GM12878 (cell line): ENCODE measurements around the gene DYNLT2B. TPM values are rescaled to one million over a fixed set of nuclear protein-coding genes. Genes with fewer than 3 reads are reported as not detected.

ENCODE experiments used
- ATAC-seq: fragments of 200-7000 bp; cut with Tn5 transposase; 3 replicates; pipeline ENCODE4 v1.9.1; 2020; ENCODE audit warnings: mild to moderate bottlenecking, moderate library complexity
- BruUV-seq: library from RNA; stranded (reverse); fragments of 400-500 nt; replicated peaks from 2 replicates; lab custom pipeline; 2021; lab: Mats Ljungman, UMichigan
- CTCF ChIA-PET: fragments of 300-600 bp; sonication (Branson Sonifier 250); formaldehyde crosslinking; extraction: SDS; loops from one replicate; lab custom pipeline; 2021; ENCODE audit warnings: inconsistent platforms; lab: Yijun Ruan, JAX
- POLR2A ChIA-PET: fragments of 350-600 bp; formaldehyde crosslinking; extraction: SDS; loops from one replicate; lab custom pipeline; 2021; ENCODE audit warnings: inconsistent platforms; lab: Charles Lee
- RAD21 ChIA-PET: fragments of 300-600 bp; sonication (Branson Sonifier 250); formaldehyde crosslinking; loops from one replicate; lab custom pipeline; 2023; ENCODE audit warnings: antibody characterized with exemption; ENCODE audit not compliant: unreplicated experiment; lab: Charles Lee
- SMC1A ChIA-PET: fragments of 300-600 bp; sonication (Branson Sonifier 250); formaldehyde crosslinking; loops from one replicate; lab custom pipeline; 2023; ENCODE audit not compliant: unreplicated experiment, uncharacterized antibody; lab: Charles Lee
- DNase-seq: peaks from one replicate; pipeline ENCODE4 v3.0.0-alpha.2; 2011; ENCODE audit warnings: low read depth, low spot score
- FAIRE-seq: peaks from 3 replicates; lab custom pipeline; 2011; peaks lifted over from hg19 to GRCh38; lab: Jason Lieb, UNC
- H2AFZ ChIP-seq: 2 replicates; pipeline ENCODE4 v1.6.0; 2011; ENCODE audit warnings: low read depth, low read length, control low read depth; ENCODE audit not compliant: control insufficient read depth
- H3K27ac ChIP-seq: 2 replicates; pipeline ENCODE4 v1.5.1; 2011; ENCODE audit warnings: control low read depth; ENCODE audit not compliant: control insufficient read depth, insufficient read depth
- H3K27me3 ChIP-seq, 2 experiments: replicated peaks in 1 of 2; 2 replicates each; pipeline versions ENCODE4 v1.6.0 to v1.6.1; 2011; ENCODE audit warnings: low read length in 1 of 2; ENCODE audit not compliant: control insufficient read depth in 2 of 2, insufficient read depth in 2 of 2
- H3K36me3 ChIP-seq, 2 experiments: 2 replicates each; pipeline ENCODE4 v1.5.1; 2011; ENCODE audit warnings: low read length in 1 of 2; ENCODE audit not compliant: control insufficient read depth in 2 of 2, insufficient read depth in 2 of 2
- H3K4me1 ChIP-seq: 2 replicates; pipeline ENCODE4 v1.6.1; 2011; ENCODE audit warnings: mild to moderate bottlenecking, low read length, moderate library complexity, mixed read lengths; ENCODE audit not compliant: control insufficient read depth, insufficient read depth
- H3K4me2 ChIP-seq: 2 replicates; pipeline ENCODE4 v1.6.0; 2011; ENCODE audit warnings: control low read depth; ENCODE audit not compliant: control insufficient read depth, insufficient read depth
- H3K4me3 ChIP-seq: fragments of 200-600 bp; sonication (generic); 2 replicates; pipeline ENCODE4 v1.5.1; 2016
- H3K79me2 ChIP-seq: 2 replicates; pipeline ENCODE4 v1.6.0; 2011; ENCODE audit warnings: low read length; ENCODE audit not compliant: control insufficient read depth, insufficient read depth
- H3K9ac ChIP-seq: 2 replicates; pipeline ENCODE4 v1.8.0; 2011; ENCODE audit warnings: low read length, control low read depth, mixed read lengths; ENCODE audit not compliant: control insufficient read depth, insufficient read depth
- H3K9me3 ChIP-seq: replicated peaks from 3 replicates; pipeline ENCODE4 v1.5.1; 2011; ENCODE audit warnings: mild to moderate bottlenecking, low read length; ENCODE audit not compliant: control insufficient read depth, insufficient read depth
- H4K20me1 ChIP-seq: 2 replicates; pipeline ENCODE4 v1.6.0; 2011; ENCODE audit not compliant: control insufficient read depth, insufficient read depth
- ASH2L ChIP-seq: fragments of 300-600, 200-600 bp; sonication (generic); IDR thresholded peaks from 2 replicates; pipeline ENCODE4 v1.6.1; 2017; ENCODE audit warnings: low read depth, mild to moderate bottlenecking, borderline replicate concordance
- IKZF2 ChIP-seq, 2 experiments: fragments of 450-650 bp; IDR thresholded peaks; 2 replicates each; pipeline ENCODE4 v1.6.1; 2017; ENCODE audit warnings: mild to moderate bottlenecking in 2 of 2, moderate library complexity in 2 of 2
- IRF4 ChIP-seq: IDR thresholded peaks from 2 replicates; pipeline ENCODE4 v1.6.1; 2011; ENCODE audit warnings: low read depth, low read length
- LARP7 ChIP-seq: fragments of 450-650 bp; IDR thresholded peaks from 2 replicates; pipeline ENCODE4 v1.6.1; 2017; ENCODE audit warnings: mild to moderate bottlenecking
- MTA3 ChIP-seq: IDR thresholded peaks from 2 replicates; pipeline ENCODE4 v1.6.1; 2012; ENCODE audit warnings: low read length, inconsistent platforms, borderline replicate concordance
- NBN ChIP-seq: fragments of 450-650 bp; IDR thresholded peaks from 2 replicates; pipeline ENCODE4 v1.6.1; 2016
- NR2C1 ChIP-seq: fragments of 450-650 bp; IDR thresholded peaks from 2 replicates; pipeline ENCODE4 v1.6.1; 2017; ENCODE audit warnings: antibody characterized with exemption, mild to moderate bottlenecking, moderate library complexity
- NR2F1 ChIP-seq: fragments of 450-650 bp; conservative IDR thresholded peaks from 2 replicates; pipeline ENCODE4 v1.6.1; 2017; ENCODE audit warnings: mild to moderate bottlenecking
- NRF1 ChIP-seq: conservative IDR thresholded peaks from 2 replicates; pipeline ENCODE4 v1.6.1; 2011; ENCODE audit warnings: mild to moderate bottlenecking, low read depth, low read length, improper control_type of control experiment
- RFX5 ChIP-seq: IDR thresholded peaks from 2 replicates; pipeline ENCODE4 v1.6.1; 2011; ENCODE audit warnings: low read depth, low read length, improper control_type of control experiment
- STAT1 ChIP-seq: fragments of 450-650 bp; conservative IDR thresholded peaks from 2 replicates; pipeline ENCODE4 v1.6.1; 2014; ENCODE audit warnings: antibody characterized with exemption, mild to moderate bottlenecking
- TAF1 ChIP-seq: IDR thresholded peaks from 2 replicates; pipeline ENCODE4 v1.6.1; 2011; ENCODE audit warnings: mild to moderate bottlenecking, low read depth, low read length, borderline replicate concordance
- ZNF24 ChIP-seq: fragments of 450-650 bp; IDR thresholded peaks from 2 replicates; pipeline ENCODE4 v1.6.1; 2017; ENCODE audit warnings: antibody characterized with exemption, mild to moderate bottlenecking
- WGBS: methylation state at CpG from one replicate; pipeline ENCODE4 v1.1.6; 2016; ENCODE audit warnings: low lambda C conversion rate; ENCODE audit not compliant: insufficient replicate concordance, insufficient coverage; ENCODE audit errors: missing lambda C conversion rate; 5-methylcytosine and 5-hydroxymethylcytosine counted together
- in situ Hi-C: fragments of 300-500 bp; cut with MboI; formaldehyde crosslinking; loops from 9 replicates; pipeline ENCODE4 v1.14.3; 2018; ENCODE audit warnings: mixed read lengths
- intact Hi-C: fragments of 100-400 bp; cut with micrococcal nuclease; formaldehyde crosslinking; loops from one replicate; pipeline ENCODE4 v1.14.2; 2022; ENCODE audit not compliant: unreplicated experiment
- polyA plus RNA-seq, 11 experiments: library from polyadenylated mRNA; depleted of rRNA in 4 of 11; unstranded in 6 of 11; stranded (reverse) in 5 of 11; fragments of >200 nt; fragmentation: Nextera tagmentation in 4 of 11; fragmentation: Illumina TruSeq in 1 of 11; extraction: Ambion mirVana in 4 of 11; extraction: Trizol in 1 of 11; gene quantifications; 1 replicate in 1 of 11; 2 replicates in 10 of 11; pipeline versions ENCODE4 v1.2.1 to v1.2.3, GENCODE V29; 2011 to 2016; ENCODE audit warnings: inconsistent platforms in 2 of 11, missing spikeins in 2 of 11, low read depth in 1 of 11
- total RNA-seq, 4 experiments: library from RNA; depleted of rRNA in 3 of 4; stranded (reverse); fragments of >200 nt in 3 of 4; fragmentation: Illumina TruSeq in 1 of 4; extraction: Trizol in 1 of 4; gene quantifications; 2 replicates each; pipeline versions ENCODE4 v1.2.1 to v1.2.3, GENCODE V29; 2013 to 2021
- TF ChIP-seq, protein P1 (sequence below): IDR thresholded peaks from 2 replicates; pipeline ENCODE4 v1.6.1; 2012; ENCODE audit warnings: low read depth, low read length, improper control_type of control experiment
- TF ChIP-seq, protein P2 (sequence below): fragments of 450-650 bp; IDR thresholded peaks from 2 replicates; pipeline ENCODE4 v1.6.1; 2017; ENCODE audit warnings: antibody characterized with exemption, mild to moderate bottlenecking, moderate library complexity
- TF ChIP-seq, protein P3 (sequence below), 3 experiments: IDR thresholded peaks in 2 of 3; conservative IDR thresholded peaks in 1 of 3; 2 replicates each; pipeline ENCODE4 v1.5.1; 2011; ENCODE audit warnings: low read depth in 3 of 3, low read length in 3 of 3, mild to moderate bottlenecking in 3 of 3, control low read depth in 2 of 3, moderate library complexity in 2 of 3, inconsistent platforms in 1 of 3, mixed read lengths in 1 of 3; ENCODE audit not compliant: control insufficient read depth in 2 of 3, insufficient read depth in 1 of 3; ENCODE audit errors: extremely low read depth in 1 of 3

The DYNLT2B gene
- total and polyA plus RNA-seq, 10 of the 15 experiments (the other 5 are each of a cell fraction or from before 2014, with no cell fraction given): 8.6 to 89.7 (median 21.9) TPM

DNA sequence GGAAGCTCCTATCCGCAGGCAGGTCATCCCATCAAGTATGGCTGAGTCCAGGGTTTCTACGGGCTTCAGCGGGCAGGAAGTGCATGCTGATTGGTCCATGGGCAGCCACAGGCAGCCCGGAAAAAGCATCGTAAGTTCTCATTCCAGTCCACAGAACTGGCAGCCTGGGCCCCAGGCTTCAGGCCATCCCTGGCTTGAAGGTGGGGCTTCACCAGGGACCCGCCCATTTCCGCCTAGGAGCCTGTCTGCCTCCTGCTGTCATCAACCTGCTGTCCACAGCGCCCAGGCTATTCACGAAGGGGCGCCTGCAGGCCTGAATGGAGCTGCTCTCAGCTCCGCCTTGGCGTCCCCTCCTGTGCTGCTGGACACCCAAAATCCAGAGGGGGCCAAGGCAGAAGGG lies 44.4 kb downstream of the DYNLT2B start (continued):
- TF ChIP-seq, protein P1, sequence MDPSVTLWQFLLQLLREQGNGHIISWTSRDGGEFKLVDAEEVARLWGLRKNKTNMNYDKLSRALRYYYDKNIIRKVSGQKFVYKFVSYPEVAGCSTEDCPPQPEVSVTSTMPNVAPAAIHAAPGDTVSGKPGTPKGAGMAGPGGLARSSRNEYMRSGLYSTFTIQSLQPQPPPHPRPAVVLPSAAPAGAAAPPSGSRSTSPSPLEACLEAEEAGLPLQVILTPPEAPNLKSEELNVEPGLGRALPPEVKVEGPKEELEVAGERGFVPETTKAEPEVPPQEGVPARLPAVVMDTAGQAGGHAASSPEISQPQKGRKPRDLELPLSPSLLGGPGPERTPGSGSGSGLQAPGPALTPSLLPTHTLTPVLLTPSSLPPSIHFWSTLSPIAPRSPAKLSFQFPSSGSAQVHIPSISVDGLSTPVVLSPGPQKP: no peak

DNA sequence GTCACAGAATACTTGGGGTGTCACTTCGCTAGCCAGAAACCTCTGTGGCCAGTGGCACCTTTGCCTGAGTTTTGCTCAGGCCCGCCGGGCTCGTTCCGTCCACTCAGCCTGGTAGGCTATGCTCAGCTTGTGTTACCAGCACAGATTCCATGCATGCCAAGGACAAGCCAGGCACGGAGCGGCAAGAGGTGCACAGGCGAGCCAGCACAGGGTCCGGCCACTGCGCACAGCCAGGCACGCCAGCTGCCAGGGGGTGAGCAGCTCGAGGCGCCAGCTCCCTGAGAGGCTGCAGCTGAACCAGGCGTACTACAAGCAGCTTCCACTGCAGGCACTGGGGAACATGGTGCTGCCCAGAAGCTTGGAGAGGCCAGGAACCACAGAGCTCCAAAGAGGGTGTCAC lies 45.2 kb downstream of the DYNLT2B start:
- 97% methylated on average over 14 of the region's 14 CpGs for WGBS
- no peak overlapping the region for H3K4me2 ChIP-seq
- H3K4me3 ChIP-seq: no peak overlapping the region
- CTCF ChIA-PET: interaction anchor here (0.6 to 1.5 kb wide), 4 partner anchors 8 to 186 kb away, joined by 3 to 6 read pairs (median 4); no protein-coding TSS in a partner anchor
- H3K4me1 ChIP-seq: peaks cover 35% of the 10 kb centered on the region
- no peak for ATAC-seq
- H3K9me3 ChIP-seq: no peaks in the 10 kb centered on the region; the same call in 2 of the 3 replicates
- no peaks in the 10 kb centered on the region for H3K27me3 ChIP-seq
- H3K27ac ChIP-seq: no peak overlapping the region
- intact Hi-C loops: no loop called here
- H3K79me2 ChIP-seq: peaks cover 41% of the 10 kb centered on the region
- POLR2A ChIA-PET: interaction anchor here (1.0 to 1.9 kb wide), 3 partner anchors 9 to 30 kb away, joined by 3 to 7 read pairs (median 4); no protein-coding TSS in a partner anchor
- SMC1A ChIA-PET: interaction anchor here (1.0 to 1.5 kb wide), 3 partner anchors 9 to 97 kb away, joined by 3 to 6 read pairs (median 3); no protein-coding TSS in a partner anchor
- peaks cover 4 to 8% of the 10 kb centered on the region in 2 experiments; a peak in 3 of 4 replicates for H3K36me3 ChIP-seq
- DNase-seq: no peak
- RAD21 ChIA-PET: interaction anchor here (0.5 to 1.7 kb wide), 2 partner anchors 11 to 13 kb away, joined by 3 to 4 read pairs; no protein-coding TSS in a partner anchor
- H4K20me1 ChIP-seq: no peaks in the 10 kb centered on the region
- no peak overlapping the region for H2AFZ ChIP-seq
- no peak for FAIRE-seq
- no TSS peak for BruUV-seq
- in situ Hi-C loops: no loop called here
- H3K9ac ChIP-seq: no peak overlapping the region
- no peak for TF ChIP-seq NR2C1
- no peak for TF ChIP-seq LARP7
- TF ChIP-seq IKZF2 (IDR thresholded peaks at IDR 0.05): no peak
- no peak for TF ChIP-seq STAT1
- no peak for TF ChIP-seq NBN
- TF ChIP-seq, protein P2, sequence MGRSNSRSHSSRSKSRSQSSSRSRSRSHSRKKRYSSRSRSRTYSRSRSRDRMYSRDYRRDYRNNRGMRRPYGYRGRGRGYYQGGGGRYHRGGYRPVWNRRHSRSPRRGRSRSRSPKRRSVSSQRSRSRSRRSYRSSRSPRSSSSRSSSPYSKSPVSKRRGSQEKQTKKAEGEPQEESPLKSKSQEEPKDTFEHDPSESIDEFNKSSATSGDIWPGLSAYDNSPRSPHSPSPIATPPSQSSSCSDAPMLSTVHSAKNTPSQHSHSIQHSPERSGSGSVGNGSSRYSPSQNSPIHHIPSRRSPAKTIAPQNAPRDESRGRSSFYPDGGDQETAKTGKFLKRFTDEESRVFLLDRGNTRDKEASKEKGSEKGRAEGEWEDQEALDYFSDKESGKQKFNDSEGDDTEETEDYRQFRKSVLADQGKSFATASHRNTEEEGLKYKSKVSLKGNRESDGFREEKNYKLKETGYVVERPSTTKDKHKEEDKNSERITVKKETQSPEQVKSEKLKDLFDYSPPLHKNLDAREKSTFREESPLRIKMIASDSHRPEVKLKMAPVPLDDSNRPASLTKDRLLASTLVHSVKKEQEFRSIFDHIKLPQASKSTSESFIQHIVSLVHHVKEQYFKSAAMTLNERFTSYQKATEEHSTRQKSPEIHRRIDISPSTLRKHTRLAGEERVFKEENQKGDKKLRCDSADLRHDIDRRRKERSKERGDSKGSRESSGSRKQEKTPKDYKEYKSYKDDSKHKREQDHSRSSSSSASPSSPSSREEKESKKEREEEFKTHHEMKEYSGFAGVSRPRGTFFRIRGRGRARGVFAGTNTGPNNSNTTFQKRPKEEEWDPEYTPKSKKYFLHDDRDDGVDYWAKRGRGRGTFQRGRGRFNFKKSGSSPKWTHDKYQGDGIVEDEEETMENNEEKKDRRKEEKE: no peak
- no peak for TF ChIP-seq ASH2L
- no peak for TF ChIP-seq TAF1
- TF ChIP-seq MTA3: no peak
- TF ChIP-seq, protein P3, sequence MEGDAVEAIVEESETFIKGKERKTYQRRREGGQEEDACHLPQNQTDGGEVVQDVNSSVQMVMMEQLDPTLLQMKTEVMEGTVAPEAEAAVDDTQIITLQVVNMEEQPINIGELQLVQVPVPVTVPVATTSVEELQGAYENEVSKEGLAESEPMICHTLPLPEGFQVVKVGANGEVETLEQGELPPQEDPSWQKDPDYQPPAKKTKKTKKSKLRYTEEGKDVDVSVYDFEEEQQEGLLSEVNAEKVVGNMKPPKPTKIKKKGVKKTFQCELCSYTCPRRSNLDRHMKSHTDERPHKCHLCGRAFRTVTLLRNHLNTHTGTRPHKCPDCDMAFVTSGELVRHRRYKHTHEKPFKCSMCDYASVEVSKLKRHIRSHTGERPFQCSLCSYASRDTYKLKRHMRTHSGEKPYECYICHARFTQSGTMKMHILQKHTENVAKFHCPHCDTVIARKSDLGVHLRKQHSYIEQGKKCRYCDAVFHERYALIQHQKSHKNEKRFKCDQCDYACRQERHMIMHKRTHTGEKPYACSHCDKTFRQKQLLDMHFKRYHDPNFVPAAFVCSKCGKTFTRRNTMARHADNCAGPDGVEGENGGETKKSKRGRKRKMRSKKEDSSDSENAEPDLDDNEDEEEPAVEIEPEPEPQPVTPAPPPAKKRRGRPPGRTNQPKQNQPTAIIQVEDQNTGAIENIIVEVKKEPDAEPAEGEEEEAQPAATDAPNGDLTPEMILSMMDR (IDR thresholded peaks at IDR 0.05 in 2 of 3, conservative IDR thresholded peaks at IDR 0.05 in 1 of 3; ENCODE audit: control insufficient read depth in 2 of 3, extremely low read depth in 1 of 3, insufficient read depth in 1 of 3, low read depth in 3 of 3, low read length in 3 of 3): no peak
- TF ChIP-seq NRF1: no peak
- TF ChIP-seq IRF4: no peak
- TF ChIP-seq NR2F1: no peak
- TF ChIP-seq RFX5: no peak
- TF ChIP-seq ZNF24: no peak
